Measurements from ENCODE around the gene OR52W1.

OR52W1 gene

GRCh38 chr11:6199174-6199810, at the start of gene OR52W1:
OR52W1 (plus strand) TSS chr11:6199224; CDS start chr11:6199224, 0 bp downstream.
- peak; percentile 42 for DNase-seq (ENCODE audit: low spot score)

- DNase-seq (ENCODE audit: low spot score) = no peak
Measured at GRCh38 chr11:6151117-6151516, 47.9 kb upstream of the OR52W1 start.

GRCh38 chr11:6152126-6152525, 46.9 kb upstream of the OR52W1 start:
- DNase-seq (ENCODE audit: low spot score) = no peak

DNA sequence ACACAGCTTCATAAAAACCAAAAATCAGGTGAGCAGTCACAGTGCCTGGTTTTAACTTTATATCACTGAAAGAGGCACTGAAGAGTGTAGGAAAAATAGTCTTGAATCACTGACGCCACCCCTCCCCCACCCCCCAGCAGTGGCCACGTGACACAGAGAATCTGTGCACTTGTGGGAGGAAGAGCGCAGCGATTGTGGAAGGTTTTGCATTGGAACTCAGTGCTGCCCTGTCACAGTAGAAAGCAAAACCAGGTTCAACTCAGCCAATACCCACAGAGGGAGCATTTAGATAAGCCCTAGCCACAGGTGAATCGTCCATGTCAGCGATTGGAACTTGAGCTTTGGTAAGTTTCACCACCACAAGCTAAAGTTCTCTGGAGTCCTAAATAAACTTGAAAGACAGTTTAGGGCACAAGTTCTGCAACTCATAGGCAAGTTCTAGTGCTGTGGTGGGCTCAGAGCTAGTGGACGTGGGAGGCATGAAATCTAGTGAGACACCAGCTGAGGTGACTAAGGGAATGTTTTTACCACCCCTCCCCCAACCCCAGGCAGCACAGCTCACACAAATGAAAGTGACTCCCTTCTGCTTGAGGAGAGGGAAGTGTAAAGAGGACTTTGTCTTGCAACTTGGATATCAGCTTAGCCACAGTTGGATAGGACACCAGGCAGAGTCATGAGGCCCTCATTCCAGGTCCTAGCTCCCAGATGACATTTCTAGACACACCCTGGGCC, 42.2 kb upstream of the OR52W1 start:
- DNase-seq (ENCODE audit: low spot score) = no peak

DNA sequence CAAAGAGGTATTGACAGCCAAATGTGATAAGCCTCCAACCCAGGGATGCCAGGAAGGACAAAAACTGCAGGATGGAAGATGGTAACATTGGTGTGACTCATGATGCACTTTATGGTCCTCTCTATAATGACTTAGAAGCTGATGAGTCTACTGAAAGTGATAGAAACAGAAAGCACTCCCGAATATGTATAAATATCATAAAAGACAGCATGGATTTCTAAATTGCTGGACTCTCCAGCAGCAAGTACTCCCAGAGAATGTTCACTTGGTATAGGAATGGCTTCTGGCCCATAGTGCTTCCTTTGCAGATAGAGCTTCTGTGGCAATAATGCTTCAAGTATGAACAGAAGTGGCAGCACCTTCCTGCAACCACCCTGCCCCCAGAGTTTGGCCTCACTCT, 28.8 kb upstream of the OR52W1 start, which contains the start of gene OR52B2:
OR52B2 (minus strand) TSS at position 101 of the 400 bp plus-strand sequence; CDS start at position 101, 0 bp downstream.
- no peak for DNase-seq (ENCODE audit: low spot score)

DNA sequence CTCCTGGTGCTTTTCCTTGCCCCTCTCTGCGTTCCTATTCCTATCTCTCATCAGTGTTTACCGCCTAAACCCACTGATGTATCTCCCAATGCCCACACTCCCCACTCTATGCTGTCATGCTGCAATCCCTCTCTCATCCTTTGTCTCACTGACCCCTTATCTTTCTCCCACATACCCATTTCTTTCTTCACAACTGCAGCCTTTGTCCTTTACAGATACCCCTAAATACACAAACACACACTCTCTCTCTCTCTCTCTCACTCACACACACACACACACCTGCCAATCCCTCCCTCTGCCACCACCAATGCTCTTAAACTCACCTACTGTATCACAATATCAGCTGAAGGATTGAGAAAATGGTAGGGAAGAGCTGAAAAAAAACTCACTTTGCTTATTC, 23.6 kb upstream of the OR52W1 start:
- no peak for DNase-seq (ENCODE audit: low spot score)

GRCh38 chr11:6191742-6192141, 7.3 kb upstream of the OR52W1 start:
- DNase-seq (ENCODE audit: low spot score) = no peak

DNA sequence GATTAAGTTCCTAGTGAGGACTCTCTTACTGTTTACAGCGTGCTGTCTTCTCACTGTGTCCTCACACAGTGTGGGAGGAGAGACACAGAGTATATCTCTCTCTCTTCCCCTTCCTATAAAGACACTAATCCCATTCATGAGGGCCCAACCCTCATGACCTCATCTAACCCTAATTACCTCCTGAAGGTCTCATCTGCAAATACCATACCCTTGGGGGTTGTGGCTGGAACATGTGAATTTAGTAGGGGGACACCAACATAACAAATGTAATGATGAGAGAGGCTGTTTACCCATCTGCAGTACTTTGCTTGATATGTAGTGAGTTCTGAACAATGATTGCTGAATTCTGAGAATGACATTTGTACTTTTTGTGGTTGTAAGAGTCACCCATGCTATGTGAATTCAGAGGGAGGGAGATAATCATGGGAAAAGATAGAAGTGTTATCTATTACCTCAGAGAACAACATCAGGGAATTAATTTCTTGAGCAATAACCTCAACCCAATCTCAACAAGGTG, 4.9 kb upstream of the OR52W1 start:
- DNase-seq (ENCODE audit: low spot score) = no peak

- DNase-seq (ENCODE audit: low spot score) = no peak
Measured at GRCh38 chr11:6196396-6196795, 2.6 kb upstream of the OR52W1 start.

- no peak for DNase-seq (ENCODE audit: low spot score)
Measured at GRCh38 chr11:6197466-6198200, 1.4 kb upstream of the OR52W1 start.

GRCh38 chr11:6200975-6201374, 2.0 kb downstream of the OR52W1 start:
- DNase-seq (ENCODE audit: low spot score) = peak; percentile 4

DNA sequence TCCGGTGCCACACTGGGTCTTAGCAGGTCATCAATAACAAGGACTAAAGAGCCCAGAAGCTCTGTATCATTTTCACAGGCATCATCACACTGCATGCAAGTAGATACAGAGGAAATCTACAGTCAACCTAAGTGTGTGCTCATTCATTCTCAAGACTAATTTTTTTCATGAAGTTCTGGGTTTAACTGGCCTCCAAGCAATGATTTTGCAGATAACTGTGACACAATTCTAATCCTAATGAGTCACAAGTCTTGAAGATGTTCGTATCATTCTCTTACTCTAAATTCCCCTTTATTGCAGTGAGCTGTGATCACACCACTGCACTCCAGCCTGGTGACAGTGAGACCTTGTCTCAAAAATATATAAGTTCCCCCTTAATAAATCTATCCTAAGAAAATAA, 2.5 kb downstream of the OR52W1 start:
- no peak for DNase-seq (ENCODE audit: low spot score)

DNA sequence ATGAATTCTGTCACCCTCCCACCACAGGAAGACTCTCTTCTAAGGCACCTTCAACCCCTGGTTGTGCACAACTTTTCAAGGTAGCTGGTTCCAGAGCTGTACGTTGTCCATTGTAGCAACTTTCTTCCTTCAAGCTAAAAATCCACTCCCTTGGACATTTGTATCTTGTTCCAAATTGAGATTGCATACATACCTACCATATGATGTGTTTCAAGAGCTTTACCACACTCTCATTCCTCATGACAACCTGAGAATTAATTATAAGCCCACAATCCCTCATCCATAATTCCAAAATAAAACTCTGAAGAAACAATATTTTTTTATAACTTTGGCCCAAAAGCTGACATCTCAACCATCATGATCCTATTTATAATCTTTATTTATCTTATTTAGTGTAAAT, 3.0 kb downstream of the OR52W1 start:
- DNase-seq (ENCODE audit: low spot score) = no peak

GRCh38 chr11:6203327-6203726, 4.3 kb downstream of the OR52W1 start:
- DNase-seq (ENCODE audit: low spot score) = no peak

GRCh38 chr11:6204706-6205105, 5.7 kb downstream of the OR52W1 start:
- no peak for DNase-seq (ENCODE audit: low spot score)

DNA sequence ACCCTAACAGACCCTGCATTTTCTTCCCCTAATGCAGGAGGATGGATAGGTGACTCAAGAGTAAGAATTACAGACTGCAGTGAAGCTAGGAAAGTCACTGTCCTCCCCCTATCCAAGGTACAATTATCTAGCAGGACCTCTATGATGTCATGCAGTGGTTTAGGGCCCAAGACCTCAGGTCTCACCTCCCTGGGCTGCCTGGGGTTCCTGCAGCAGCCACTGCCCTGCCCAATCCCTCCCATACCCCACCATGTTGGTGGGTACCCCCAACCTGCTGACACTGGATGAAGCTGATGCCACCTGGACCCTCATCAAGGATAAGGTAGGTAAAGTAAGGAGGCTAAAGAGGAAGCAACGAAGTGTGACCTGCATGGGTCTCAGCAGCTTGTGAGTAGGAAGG, 6.3 kb downstream of the OR52W1 start, which contains the start of gene C11orf42:
C11orf42 (plus strand) TSS at position 192 of the 400 bp plus-strand sequence; CDS start at position 251, 59 bp downstream.
- DNase-seq (ENCODE audit: low spot score) = peak; percentile 44

DNA sequence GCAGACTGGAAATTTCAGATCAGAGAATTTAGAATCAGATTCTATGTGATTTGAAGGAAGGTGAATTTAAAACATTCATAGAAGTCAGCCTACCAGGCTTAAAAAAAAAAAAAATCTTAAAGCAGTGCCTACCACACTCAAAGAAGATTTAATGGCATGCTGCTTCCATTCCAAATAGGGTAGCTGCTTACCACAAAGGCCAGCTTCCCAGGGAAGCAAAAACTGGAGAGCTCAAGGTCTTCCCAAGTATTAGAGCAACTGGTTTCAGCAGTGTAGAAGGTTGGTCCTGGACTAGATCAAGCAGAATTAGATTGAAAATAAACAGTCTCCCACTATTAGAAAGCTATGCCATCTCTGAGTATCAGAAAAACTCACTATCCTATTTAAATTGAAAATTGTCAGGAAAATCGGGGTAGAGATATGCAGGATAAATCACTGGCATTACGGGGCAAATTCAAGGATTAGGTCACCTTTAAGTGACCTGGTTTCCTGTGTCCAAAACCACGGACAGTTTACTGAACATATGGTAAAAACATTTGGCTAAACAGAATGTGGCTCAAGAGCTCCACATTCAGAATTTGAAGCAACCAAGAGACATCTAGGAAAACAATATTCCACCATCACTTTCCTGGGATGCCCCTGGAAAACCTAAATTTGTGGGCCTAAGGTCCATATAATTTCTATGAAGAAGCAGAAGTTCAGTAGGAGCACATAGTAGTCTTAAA, 7.6 kb downstream of the OR52W1 start:
- DNase-seq (ENCODE audit: low spot score) = no peak

DNA sequence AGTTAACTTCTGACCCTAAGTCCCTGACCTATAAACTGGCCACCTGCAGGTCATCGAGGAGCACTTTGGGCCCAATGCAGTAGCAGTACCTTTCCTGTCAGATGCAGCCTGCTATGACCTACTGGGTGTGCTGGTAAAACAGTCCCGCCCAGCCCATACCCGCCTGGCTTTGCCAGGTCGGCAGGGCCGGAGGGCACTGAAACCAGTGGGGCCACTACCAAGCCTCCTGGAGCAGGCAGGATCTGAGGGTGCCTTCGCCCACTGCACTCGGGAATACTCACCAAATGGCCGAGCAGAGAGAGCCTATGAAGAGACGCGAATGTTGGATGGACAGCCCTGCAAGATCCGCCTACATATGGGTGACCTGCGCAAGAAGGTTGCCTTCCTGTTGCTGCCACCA, 10.8 kb downstream of the OR52W1 start:
- DNase-seq (ENCODE audit: low spot score) = peak; percentile 52

DNA sequence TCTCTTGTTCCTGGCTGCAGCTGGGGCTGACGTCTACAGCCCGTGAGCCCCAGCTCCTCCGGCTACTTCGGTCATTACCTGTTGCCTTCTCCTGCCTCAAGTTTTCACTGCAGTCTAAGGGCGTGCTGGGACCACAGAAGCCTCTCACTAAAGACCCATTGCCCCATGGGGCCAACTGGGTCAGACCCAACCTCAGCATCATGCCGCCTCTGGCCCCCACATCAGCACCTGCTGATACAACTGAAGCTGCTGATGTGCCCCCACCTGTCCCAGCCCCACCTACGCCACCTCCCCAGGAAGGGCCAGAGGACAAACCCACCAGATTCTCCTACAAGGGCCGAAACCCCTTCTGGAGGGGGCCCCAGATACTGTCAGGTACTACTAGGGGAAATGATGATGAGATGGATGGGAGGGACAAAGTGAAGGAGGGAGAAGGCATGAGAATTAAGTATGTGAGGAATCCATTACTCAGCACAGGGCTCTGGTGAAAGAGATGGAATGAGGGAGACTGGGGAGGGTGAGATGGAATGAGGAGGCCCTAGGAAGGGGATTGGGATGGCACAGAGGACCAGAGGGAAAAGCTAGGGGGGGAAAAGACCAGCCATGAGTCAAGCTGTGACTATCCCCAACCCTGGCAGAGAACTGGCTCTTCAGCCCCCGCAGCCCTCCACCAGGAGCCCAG, 11.4 kb downstream of the OR52W1 start:
- DNase-seq (ENCODE audit: low spot score) = peak; percentile 31

- peak; percentile 34 for DNase-seq (ENCODE audit: low spot score)
Measured at GRCh38 chr11:6214530-6214929, 15.5 kb downstream of the OR52W1 start.

- DNase-seq (ENCODE audit: low spot score) = no peak
Measured at GRCh38 chr11:6216501-6216900, 17.5 kb downstream of the OR52W1 start.

Measured in left forelimb (tissue), 1 donor.